Measurements from ENCODE around the gene ARHGEF25.

GRCh38 chr12:57607958-57608663 is 3.1 kb upstream of the ARHGEF25 start:
- TF ChIP-seq CTCF (IDR thresholded peaks at IDR 0.05) (no peak), POLR2A (IDR thresholded peaks at IDR 0.05) (no peak)

All from vagina (tissue), 2 donors.